ENCODE results near the gene PIK3IP1.

DNA sequence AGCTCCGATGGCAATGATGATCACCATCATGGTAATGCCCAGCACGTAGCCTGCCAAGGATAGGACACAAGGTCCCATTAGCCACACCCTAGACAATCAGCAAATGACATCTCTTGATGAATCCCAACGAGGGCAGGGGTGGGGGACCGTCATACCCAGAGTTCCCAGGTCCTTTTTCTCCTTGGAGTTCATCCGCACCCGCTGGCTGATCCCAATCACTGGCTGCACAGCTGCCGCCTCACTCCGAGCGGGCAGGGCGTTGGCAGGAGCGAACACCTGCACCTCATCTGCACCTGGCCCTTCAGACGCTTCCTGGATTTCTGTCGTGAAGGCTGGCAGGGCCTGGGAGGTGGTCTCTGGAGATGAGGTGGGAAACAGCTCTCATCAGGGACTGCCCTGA lies 2.9 kb downstream of the PIK3IP1 start:
- TF ChIP-seq, protein P1, sequence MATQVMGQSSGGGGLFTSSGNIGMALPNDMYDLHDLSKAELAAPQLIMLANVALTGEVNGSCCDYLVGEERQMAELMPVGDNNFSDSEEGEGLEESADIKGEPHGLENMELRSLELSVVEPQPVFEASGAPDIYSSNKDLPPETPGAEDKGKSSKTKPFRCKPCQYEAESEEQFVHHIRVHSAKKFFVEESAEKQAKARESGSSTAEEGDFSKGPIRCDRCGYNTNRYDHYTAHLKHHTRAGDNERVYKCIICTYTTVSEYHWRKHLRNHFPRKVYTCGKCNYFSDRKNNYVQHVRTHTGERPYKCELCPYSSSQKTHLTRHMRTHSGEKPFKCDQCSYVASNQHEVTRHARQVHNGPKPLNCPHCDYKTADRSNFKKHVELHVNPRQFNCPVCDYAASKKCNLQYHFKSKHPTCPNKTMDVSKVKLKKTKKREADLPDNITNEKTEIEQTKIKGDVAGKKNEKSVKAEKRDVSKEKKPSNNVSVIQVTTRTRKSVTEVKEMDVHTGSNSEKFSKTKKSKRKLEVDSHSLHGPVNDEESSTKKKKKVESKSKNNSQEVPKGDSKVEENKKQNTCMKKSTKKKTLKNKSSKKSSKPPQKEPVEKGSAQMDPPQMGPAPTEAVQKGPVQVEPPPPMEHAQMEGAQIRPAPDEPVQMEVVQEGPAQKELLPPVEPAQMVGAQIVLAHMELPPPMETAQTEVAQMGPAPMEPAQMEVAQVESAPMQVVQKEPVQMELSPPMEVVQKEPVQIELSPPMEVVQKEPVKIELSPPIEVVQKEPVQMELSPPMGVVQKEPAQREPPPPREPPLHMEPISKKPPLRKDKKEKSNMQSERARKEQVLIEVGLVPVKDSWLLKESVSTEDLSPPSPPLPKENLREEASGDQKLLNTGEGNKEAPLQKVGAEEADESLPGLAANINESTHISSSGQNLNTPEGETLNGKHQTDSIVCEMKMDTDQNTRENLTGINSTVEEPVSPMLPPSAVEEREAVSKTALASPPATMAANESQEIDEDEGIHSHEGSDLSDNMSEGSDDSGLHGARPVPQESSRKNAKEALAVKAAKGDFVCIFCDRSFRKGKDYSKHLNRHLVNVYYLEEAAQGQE (IDR thresholded peaks at IDR 0.05; ENCODE audit: insufficient read depth in 1 of 2, low read depth in 2 of 2, low read length in 2 of 2) = no peak
- TF ChIP-seq POLR2AphosphoS5 (IDR thresholded peaks at IDR 0.05; ENCODE audit: low read depth, low read length) = no peak
- no peak for TF ChIP-seq FOXP2 (optimal IDR thresholded peaks at IDR 0.05; ENCODE audit: borderline replicate concordance, extremely low read depth, extremely low read length, insufficient read depth)
- no peak for TF ChIP-seq TAF1 (IDR thresholded peaks at IDR 0.05; ENCODE audit: borderline replicate concordance, insufficient read depth, low read length)
